Cardiac muscle cell (in vitro differentiated cells and primary cell): ENCODE data around the gene MADD. TPM values are rescaled to one million over a fixed set of nuclear protein-coding genes. Genes with fewer than 3 reads are reported as not detected.
A peak's percentile ranks its signal among the peaks of the same experiment; 100 is the strongest.
"Not testable (repeated sequence)": the region's sequence is repeated elsewhere in the genome, so short reads cannot be mapped to it uniquely, and the experiment has no call there.

Experiments used
- DNase-seq, 2 donors: peaks; one replicate each; pipeline versions ENCODE4 v3.0.0 to v3.0.0-alpha.2; 2010 to 2017; ENCODE audit warnings: low read depth in 1 of 2, low spot score in 1 of 2
- H3K27ac ChIP-seq: fragments of 200-600 bp; sonication (generic); 2 replicates; pipeline ENCODE4 v1.5.1; 2016
- H3K27me3 ChIP-seq: fragments of 200-600 bp; sonication (generic); 2 replicates; pipeline ENCODE4 v1.6.0; 2016; ENCODE audit warnings: control low read depth
- H3K36me3 ChIP-seq: fragments of 200-600 bp; sonication (generic); 2 replicates; pipeline ENCODE4 v1.5.1; 2016; ENCODE audit warnings: control low read depth
- H3K4me1 ChIP-seq: fragments of 200-600 bp; sonication (generic); 2 replicates; pipeline ENCODE4 v1.8.1; 2017; ENCODE audit warnings: low read depth, mild to moderate bottlenecking, mixed run types
- H3K4me3 ChIP-seq: fragments of 200-600 bp; sonication (generic); 2 replicates; pipeline ENCODE4 v1.5.1; 2016; ENCODE audit warnings: mild to moderate bottlenecking
- H3K9me3 ChIP-seq: fragments of 200-600 bp; sonication (generic); 2 replicates; pipeline ENCODE4 v1.5.1; 2017; ENCODE audit warnings: low read depth, mild to moderate bottlenecking, control low read depth
- CTCF ChIP-seq: IDR thresholded peaks from 2 replicates; pipeline ENCODE4 v1.5.1; 2012; ENCODE audit warnings: low read depth, mild to moderate bottlenecking, low read length
- polyA plus RNA-seq: library from polyadenylated mRNA; unstranded; fragments of >200 nt; fragmentation: Nextera tagmentation; extraction: Ambion mirVana; gene quantifications from 2 replicates; pipeline ENCODE4 v1.2.1, GENCODE V29; 2016
- total RNA-seq: library from RNA; depleted of rRNA; stranded (reverse); fragments of >200 nt; gene quantifications from 2 replicates; pipeline ENCODE4 v1.2.3, GENCODE V29; 2016

Gene MADD
- total and polyA plus RNA-seq, 2 experiments from 2014 or later: 58.8 to 103 TPM

GRCh38 chr11:47308050-47308823 lies 38.3 kb downstream of the MADD start:
- peaks cover 62% of the 10 kb centered on the region for H3K36me3 ChIP-seq
- no peak for DNase-seq
- no peak overlapping the region for H3K27ac ChIP-seq
- TF ChIP-seq CTCF: no peak
- no peaks in the 10 kb centered on the region for H3K9me3 ChIP-seq
- H3K4me1 ChIP-seq: no peaks in the 10 kb centered on the region
- H3K27me3 ChIP-seq: no peaks in the 10 kb centered on the region
- no peak overlapping the region for H3K4me3 ChIP-seq

GRCh38 chr11:47314992-47315391 lies 45.1 kb downstream of the MADD start:
- H3K27ac ChIP-seq: no peak overlapping the region
- DNase-seq: no peak
- no peak for TF ChIP-seq CTCF
- H3K36me3 ChIP-seq: peaks cover 38% of the 10 kb centered on the region
- no peaks in the 10 kb centered on the region for H3K9me3 ChIP-seq
- no peaks in the 10 kb centered on the region for H3K27me3 ChIP-seq
- no peak overlapping the region for H3K4me3 ChIP-seq
- H3K4me1 ChIP-seq: no peaks in the 10 kb centered on the region

- not testable (repeated sequence) for H3K27ac ChIP-seq, H3K4me1 ChIP-seq, DNase-seq, H3K9me3 ChIP-seq, H3K27me3 ChIP-seq, H3K4me3 ChIP-seq
- peaks cover 27% of the 10 kb centered on the region for H3K36me3 ChIP-seq
Observed at GRCh38 chr11:47316501-47316900, 46.6 kb downstream of the MADD start.

- Histone ChIP-seq H3K27ac (peak overlapping the region; percentile 1), H3K36me3 (peaks cover 27% of the 10 kb centered on the region), H3K27me3 (no peaks in the 10 kb centered on the region), H3K4me1 (no peaks in the 10 kb centered on the region), H3K4me3 (no peak overlapping the region), H3K9me3 (no peaks in the 10 kb centered on the region)
- DNase-seq: no peak
- TF ChIP-seq CTCF: no peak
Observed at GRCh38 chr11:47317064-47317828, 47.3 kb downstream of the MADD start.

GRCh38 chr11:47318166-47318565 lies 48.2 kb downstream of the MADD start:
- Histone ChIP-seq H3K27me3 (no peaks in the 10 kb centered on the region), H3K27ac (peak overlapping the region; percentile 25), H3K9me3 (no peaks in the 10 kb centered on the region), H3K36me3 (peaks cover 20% of the 10 kb centered on the region), H3K4me1 (no peaks in the 10 kb centered on the region), H3K4me3 (no peak overlapping the region)
- DNase-seq: no peak
- TF ChIP-seq CTCF: no peak

GRCh38 chr11:47324520-47324919 lies 54.6 kb downstream of the MADD start:
- H3K27ac ChIP-seq: peak overlapping the region; percentile 48
- peaks cover 16% of the 10 kb centered on the region for H3K36me3 ChIP-seq
- no peak overlapping the region for H3K4me3 ChIP-seq
- H3K27me3 ChIP-seq: no peaks in the 10 kb centered on the region
- DNase-seq: no peak
- no peaks in the 10 kb centered on the region for H3K9me3 ChIP-seq
- no peaks in the 10 kb centered on the region for H3K4me1 ChIP-seq
- TF ChIP-seq CTCF: no peak
